Lower leg skin (tissue), 4 donors: ENCODE data around the gene COL1A2. TPM values are rescaled to one million over a fixed set of nuclear protein-coding genes. Genes with fewer than 3 reads are reported as not detected.

Experiments used
- DNase-seq, 2 donors: peaks; one replicate each; pipeline ENCODE4 v3.0.0-alpha.2; 2019; ENCODE audit warnings: low spot score in 2 of 2
- H3K4me3 ChIP-seq: fragments of 200-600 bp; sonication (generic); 2 replicates; pipeline ENCODE4 v1.5.1; 2017; ENCODE audit warnings: mild to moderate bottlenecking, low read depth; ENCODE audit not compliant: poor library complexity, severe bottlenecking
- POLR2A ChIP-seq, 2 donors: fragments of 450-650 bp; IDR thresholded peaks; one replicate each; pipeline ENCODE4 v1.6.1; 2016 to 2017; ENCODE audit warnings: antibody characterized with exemption in 2 of 2, mild to moderate bottlenecking in 1 of 2, moderate library complexity in 1 of 2
- WGBS, 2 donors: methylation state at CpG; one replicate each; pipeline ENCODE4 v1.1.5; 2018; 5-methylcytosine and 5-hydroxymethylcytosine counted together
- intact Hi-C: fragments of 100-400 bp; cut with DNase I; formaldehyde crosslinking; loops from one replicate; pipeline ENCODE4 v1.15.0; 2023; ENCODE audit warnings: low total_unique reads
- total RNA-seq, 4 donors: library from RNA; depleted of rRNA; stranded (reverse); fragments of >200 nt; gene quantifications; one replicate each; pipeline ENCODE4 v1.1.0, GENCODE V29; 2016
- TF ChIP-seq, protein P1 (sequence below), 3 donors: fragments of 450-650 bp; IDR thresholded peaks; one replicate each; pipeline ENCODE4 v1.5.1; 2016; ENCODE audit warnings: antibody characterized with exemption in 3 of 3, mild to moderate bottlenecking in 3 of 3, moderate library complexity in 2 of 3

Gene COL1A2
- total RNA-seq, 4 donors from 2014 or later = 25.7 to 263 (median 33.6) TPM

DNA sequence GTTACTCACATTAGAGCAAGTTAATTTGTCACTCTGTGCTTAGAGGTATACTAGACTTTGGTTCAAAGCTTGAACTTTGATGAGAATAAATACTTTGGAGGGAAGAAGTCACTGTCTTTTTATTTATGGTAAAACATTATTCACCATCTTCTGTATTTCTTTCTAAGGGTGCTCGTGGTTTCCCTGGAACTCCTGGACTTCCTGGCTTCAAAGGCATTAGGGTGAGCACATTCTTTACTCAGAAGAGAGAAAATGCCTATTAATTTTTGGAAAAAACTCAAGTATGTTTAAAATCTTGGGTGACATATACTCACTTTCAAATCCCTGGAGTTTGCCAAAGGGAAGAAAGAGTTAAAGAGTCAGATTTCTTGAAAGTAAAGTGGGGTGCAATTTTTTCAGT lies 10.8 kb downstream of the COL1A2 start:
- intact Hi-C loops = no loop called here

DNA sequence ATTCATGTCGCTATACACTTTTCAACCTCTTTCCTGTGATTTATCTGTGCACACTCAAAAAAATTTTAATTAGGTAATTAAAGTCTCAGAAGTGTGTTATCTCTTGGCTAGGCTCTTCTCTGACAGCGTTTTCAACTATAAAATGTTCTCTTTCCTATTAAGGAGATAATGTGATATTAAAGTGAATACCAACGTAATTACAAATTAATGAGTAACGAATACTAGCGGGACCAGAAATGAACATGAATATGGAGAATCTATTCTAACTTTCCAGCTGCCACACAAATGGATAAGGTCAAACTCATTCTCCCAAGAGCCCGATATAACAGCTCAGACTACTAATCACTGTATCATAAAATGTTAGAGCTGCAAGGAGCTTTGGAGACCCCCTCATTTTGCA lies 12.0 kb downstream of the COL1A2 start:
- no peak for DNase-seq
- 59 to 75% methylated on average over 6 of the region's 6 CpGs for WGBS, 2 donors
- intact Hi-C loops = no loop called here
- no peak for TF ChIP-seq POLR2A (IDR thresholded peaks at IDR 0.05)
- TF ChIP-seq, protein P1, sequence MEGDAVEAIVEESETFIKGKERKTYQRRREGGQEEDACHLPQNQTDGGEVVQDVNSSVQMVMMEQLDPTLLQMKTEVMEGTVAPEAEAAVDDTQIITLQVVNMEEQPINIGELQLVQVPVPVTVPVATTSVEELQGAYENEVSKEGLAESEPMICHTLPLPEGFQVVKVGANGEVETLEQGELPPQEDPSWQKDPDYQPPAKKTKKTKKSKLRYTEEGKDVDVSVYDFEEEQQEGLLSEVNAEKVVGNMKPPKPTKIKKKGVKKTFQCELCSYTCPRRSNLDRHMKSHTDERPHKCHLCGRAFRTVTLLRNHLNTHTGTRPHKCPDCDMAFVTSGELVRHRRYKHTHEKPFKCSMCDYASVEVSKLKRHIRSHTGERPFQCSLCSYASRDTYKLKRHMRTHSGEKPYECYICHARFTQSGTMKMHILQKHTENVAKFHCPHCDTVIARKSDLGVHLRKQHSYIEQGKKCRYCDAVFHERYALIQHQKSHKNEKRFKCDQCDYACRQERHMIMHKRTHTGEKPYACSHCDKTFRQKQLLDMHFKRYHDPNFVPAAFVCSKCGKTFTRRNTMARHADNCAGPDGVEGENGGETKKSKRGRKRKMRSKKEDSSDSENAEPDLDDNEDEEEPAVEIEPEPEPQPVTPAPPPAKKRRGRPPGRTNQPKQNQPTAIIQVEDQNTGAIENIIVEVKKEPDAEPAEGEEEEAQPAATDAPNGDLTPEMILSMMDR (IDR thresholded peaks at IDR 0.05) = no peak
- H3K4me3 ChIP-seq = no peak overlapping the region

More for the DNA sequence above, 10.8 kb downstream of the COL1A2 start:
- WGBS, 2 donors = 42 to 45% methylated on average over 1 of the region's 1 CpG
- no peak overlapping the region for H3K4me3 ChIP-seq
- no peak for TF ChIP-seq POLR2A (IDR thresholded peaks at IDR 0.05)
- TF ChIP-seq, protein P1 (IDR thresholded peaks at IDR 0.05) = no peak
- DNase-seq = no peak

DNA sequence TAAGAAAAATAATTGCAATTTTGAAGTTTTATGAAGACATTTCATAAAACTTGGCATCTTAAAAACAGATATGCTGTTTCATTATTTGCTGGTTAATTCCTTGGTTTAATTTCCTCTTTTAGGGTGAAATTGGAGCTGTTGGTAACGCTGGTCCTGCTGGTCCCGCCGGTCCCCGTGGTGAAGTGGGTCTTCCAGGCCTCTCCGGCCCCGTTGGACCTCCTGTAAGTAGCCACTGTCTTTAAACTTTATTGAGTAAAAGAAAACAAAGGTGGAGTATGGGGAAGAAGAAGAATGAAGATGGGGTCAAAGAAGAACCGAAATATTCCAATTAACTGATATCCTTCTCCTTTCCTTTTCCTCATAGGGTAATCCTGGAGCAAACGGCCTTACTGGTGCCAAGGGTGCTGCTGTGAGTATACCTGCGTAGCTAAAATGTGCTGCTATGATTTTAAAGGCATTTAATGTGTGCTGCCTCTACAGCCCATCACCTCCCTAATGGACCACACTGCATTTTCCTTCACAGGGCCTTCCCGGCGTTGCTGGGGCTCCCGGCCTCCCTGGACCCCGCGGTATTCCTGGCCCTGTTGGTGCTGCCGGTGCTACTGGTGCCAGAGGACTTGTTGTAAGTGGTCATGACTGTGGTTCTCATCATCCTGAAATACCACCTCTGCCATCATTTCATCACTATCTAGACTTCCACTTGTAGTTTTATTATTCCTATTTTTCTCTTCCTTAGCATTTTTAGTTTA lies 14.7 kb downstream of the COL1A2 start:
- intact Hi-C loops = no loop called here
- H3K4me3 ChIP-seq = no peak overlapping the region
- WGBS, 2 donors = 62 to 67% methylated on average over 15 of the region's 15 CpGs
- TF ChIP-seq POLR2A (IDR thresholded peaks at IDR 0.05) = no peak
- TF ChIP-seq, protein P1 (IDR thresholded peaks at IDR 0.05) = no peak
- DNase-seq = no peak

DNA sequence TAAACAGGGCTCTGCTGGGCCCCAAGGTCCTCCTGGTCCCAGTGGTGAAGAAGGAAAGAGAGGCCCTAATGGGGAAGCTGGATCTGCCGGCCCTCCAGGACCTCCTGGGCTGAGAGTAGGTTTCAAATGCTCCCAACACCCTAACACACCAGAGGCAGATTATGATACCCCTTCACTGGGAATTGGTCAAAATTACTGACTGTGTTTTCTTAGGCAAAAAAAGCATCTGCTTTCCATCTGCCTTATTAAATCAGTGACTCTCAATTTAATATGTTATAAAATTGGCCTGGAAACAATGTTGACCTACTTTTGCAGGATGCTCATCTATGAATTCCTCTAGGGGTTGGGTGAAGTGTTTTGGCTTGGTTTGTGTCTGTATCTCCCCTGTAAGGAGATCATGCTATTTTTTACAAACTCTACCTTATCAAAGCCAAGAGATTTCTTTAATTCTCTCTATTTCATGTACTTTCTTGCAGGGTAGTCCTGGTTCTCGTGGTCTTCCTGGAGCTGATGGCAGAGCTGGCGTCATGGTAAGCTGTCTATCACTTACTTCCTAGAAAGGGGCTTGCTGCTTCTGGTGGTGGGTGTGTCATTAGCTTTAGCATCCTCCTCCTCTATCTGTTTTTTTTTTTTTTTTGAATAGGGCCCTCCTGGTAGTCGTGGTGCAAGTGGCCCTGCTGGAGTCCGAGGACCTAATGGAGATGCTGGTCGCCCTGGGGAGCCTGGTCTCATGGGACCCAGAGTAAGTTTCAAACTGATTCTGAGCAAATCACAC lies 15.9 kb downstream of the COL1A2 start:
- intact Hi-C loops = no loop called here
- no peak for DNase-seq
- TF ChIP-seq, protein P1 (IDR thresholded peaks at IDR 0.05) = no peak
- no peak for TF ChIP-seq POLR2A (IDR thresholded peaks at IDR 0.05)
- 56 to 65% methylated on average over 6 of the region's 6 CpGs for WGBS, 2 donors
- H3K4me3 ChIP-seq = no peak overlapping the region

DNA sequence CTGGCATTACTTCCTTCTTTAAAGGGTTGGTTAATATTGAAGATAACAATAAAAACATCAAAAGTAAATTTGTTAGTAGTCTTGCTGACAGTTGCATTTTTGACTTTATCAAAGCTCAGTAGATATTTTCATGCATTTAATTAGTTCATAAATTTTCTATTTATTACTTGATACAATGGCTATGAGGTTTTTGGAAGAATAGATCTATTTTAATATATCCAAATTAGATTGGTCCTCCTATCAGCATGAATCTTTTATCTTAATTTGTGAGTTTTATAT lies 16.4 kb downstream of the COL1A2 start:
- no peak overlapping the region for H3K4me3 ChIP-seq
- no peak for TF ChIP-seq POLR2A (IDR thresholded peaks at IDR 0.05)
- TF ChIP-seq, protein P1 (IDR thresholded peaks at IDR 0.05) = no peak
- DNase-seq = no peak
- intact Hi-C loops = no loop called here
